CD14-positive monocyte (primary cell): ENCODE measurements around the gene ARHGAP15. TPM values are rescaled to one million over a fixed set of nuclear protein-coding genes. Genes with fewer than 3 reads are reported as not detected.

Source experiments
- DNase-seq, 3 donors: peaks; one replicate each; pipeline ENCODE4 v3.0.0-alpha.2; 2011 to 2022
- H2AFZ ChIP-seq: 2 replicates; pipeline ENCODE4 v1.6.0; 2012; ENCODE audit warnings: mild to moderate bottlenecking, low read depth, low read length, inconsistent platforms; ENCODE audit not compliant: insufficient read depth, poor library complexity, severe bottlenecking
- H3K27ac ChIP-seq, 2 donors: 1 replicate in 1 of 2; 2 replicates in 1 of 2; pipeline ENCODE4 v1.5.1; 2012 to 2013; ENCODE audit warnings: low read length in 2 of 2, control low read depth in 1 of 2, inconsistent platforms in 1 of 2, low read depth in 1 of 2, mild to moderate bottlenecking in 1 of 2
- H3K27me3 ChIP-seq, 2 donors: one replicate each; pipeline versions ENCODE4 v1.6.0 to v1.6.1; 2011 to 2013; ENCODE audit warnings: low read length in 2 of 2; ENCODE audit not compliant: control insufficient read depth in 2 of 2, insufficient read depth in 2 of 2
- H3K36me3 ChIP-seq, 2 donors: replicated peaks in 1 of 2; 1 replicate in 1 of 2; 2 replicates in 1 of 2; pipeline versions ENCODE4 v1.5.1 to v1.6.1; 2012 to 2013; ENCODE audit warnings: low read length in 2 of 2, control low read depth in 1 of 2, inconsistent platforms in 1 of 2, mild to moderate bottlenecking in 1 of 2; ENCODE audit not compliant: insufficient read depth in 2 of 2, control insufficient read depth in 1 of 2
- H3K4me1 ChIP-seq, 2 donors: 1 replicate in 1 of 2; 2 replicates in 1 of 2; pipeline versions ENCODE4 v1.5.1 to v1.6.1; 2012 to 2013; ENCODE audit warnings: low read length in 2 of 2, control low read depth in 1 of 2, inconsistent platforms in 1 of 2, mild to moderate bottlenecking in 1 of 2, moderate library complexity in 1 of 2; ENCODE audit not compliant: insufficient read depth in 2 of 2, control insufficient read depth in 1 of 2
- H3K4me2 ChIP-seq: replicated peaks from 2 replicates; pipeline ENCODE3; 2012; ENCODE audit warnings: low read length, moderate library complexity, mild to moderate bottlenecking; ENCODE audit not compliant: poor library complexity, severe bottlenecking; ENCODE audit errors: extremely low read depth
- H3K4me3 ChIP-seq, 3 experiments: fragments of 200-600 bp in 1 of 3; sonication (generic) in 1 of 3; replicated peaks in 1 of 3; 1 replicate in 2 of 3; 2 replicates in 1 of 3; pipeline ENCODE4 v1.5.1; 2011 to 2013; ENCODE audit warnings: low read length in 3 of 3, mild to moderate bottlenecking in 3 of 3, control low read depth in 2 of 3, low read depth in 2 of 3, inconsistent platforms in 1 of 3, moderate library complexity in 1 of 3
- H3K79me2 ChIP-seq: 2 replicates; pipeline ENCODE4 v1.6.0; 2012; ENCODE audit warnings: mild to moderate bottlenecking, control low read depth, inconsistent platforms, low read length, moderate library complexity; ENCODE audit not compliant: insufficient read depth
- H3K9ac ChIP-seq: 2 replicates; pipeline ENCODE4 v1.6.0; 2017; ENCODE audit warnings: low read length, mild to moderate bottlenecking; ENCODE audit not compliant: insufficient read depth, poor library complexity, severe bottlenecking
- H3K9me3 ChIP-seq, 2 donors: replicated peaks in 1 of 2; 1 replicate in 1 of 2; 2 replicates in 1 of 2; pipeline versions ENCODE4 v1.5.1 to v1.6.1; 2012 to 2013; ENCODE audit warnings: low read length in 2 of 2, control low read depth in 1 of 2; ENCODE audit not compliant: control insufficient read depth in 1 of 2, insufficient read depth in 1 of 2
- H4K20me1 ChIP-seq: 2 replicates; pipeline ENCODE4 v1.6.0; 2012; ENCODE audit warnings: mild to moderate bottlenecking, low read length, control low read depth, moderate library complexity; ENCODE audit not compliant: insufficient read depth
- H3K27ac Mint-ChIP-seq, 7 donors: one replicate each; pipeline ENCODE4 v1.8.0; 2020; ENCODE audit warnings: mild to moderate bottlenecking in 7 of 7, mixed read lengths in 7 of 7, moderate library complexity in 6 of 7, inconsistent platforms in 2 of 7
- H3K27me3 Mint-ChIP-seq, 3 donors: one replicate each; pipeline ENCODE4 v1.8.0; 2021 to 2022; ENCODE audit warnings: low read depth in 3 of 3, mild to moderate bottlenecking in 3 of 3, mixed read lengths in 3 of 3, moderate library complexity in 3 of 3, inconsistent platforms in 1 of 3
- H3K36me3 Mint-ChIP-seq, 2 donors: one replicate each; pipeline ENCODE4 v1.8.0; 2020; ENCODE audit warnings: mixed read lengths in 2 of 2, inconsistent platforms in 1 of 2, mild to moderate bottlenecking in 1 of 2
- H3K4me1 Mint-ChIP-seq: one replicate; pipeline ENCODE4 v1.8.0; 2020; ENCODE audit warnings: mild to moderate bottlenecking, mixed read lengths
- H3K4me3 Mint-ChIP-seq, 2 donors: one replicate each; pipeline ENCODE4 v1.8.0; 2020; ENCODE audit warnings: mild to moderate bottlenecking in 2 of 2, mixed read lengths in 2 of 2, moderate library complexity in 1 of 2
- H3K9me3 Mint-ChIP-seq, 7 donors: one replicate each; pipeline ENCODE4 v1.8.0; 2020 to 2022; ENCODE audit warnings: mixed read lengths in 7 of 7, mild to moderate bottlenecking in 6 of 7, moderate library complexity in 6 of 7, inconsistent platforms in 2 of 7
- CTCF ChIP-seq: fragments of 200-600 bp; IDR thresholded peaks from one replicate; pipeline ENCODE4 v1.8.0; 2022; ENCODE audit warnings: antibody characterized with exemption, mild to moderate bottlenecking
- WGBS: methylation state at CpG from one replicate; pipeline ENCODE4 v1.1.5; 2013; ENCODE audit warnings: missing lambda C conversion rate; ENCODE audit not compliant: insufficient coverage; 5-methylcytosine and 5-hydroxymethylcytosine counted together
- intact Hi-C, 2 donors: fragments of 100-400 bp; cut with micrococcal nuclease; formaldehyde crosslinking; loops; one replicate each; pipeline versions ENCODE4 v1.15.0 to v1.15.1; 2023
- polyA plus RNA-seq, 3 donors: library from polyadenylated mRNA; depleted of rRNA in 1 of 3; unstranded in 2 of 3; stranded (reverse) in 1 of 3; fragments of 300-500 nt in 2 of 3; fragments of >200 nt in 1 of 3; fragmentation: Illumina TruSeq in 2 of 3; gene quantifications; 1 replicate in 2 of 3; 2 replicates in 1 of 3; pipeline ENCODE4 v1.2.3, GENCODE V29; 2012 to 2021

The ARHGAP15 gene
- polyA plus RNA-seq, 3 donors, result 35.4 to 50.9 (median 50.7) TPM

- no peaks in the 10 kb centered on the region for H4K20me1 ChIP-seq
- H3K27ac Mint-ChIP-seq, result peak overlapping the region in 6 of 7 donors; percentile 37 to 89 (median 68)
- peaks cover 5 to 7% of the 10 kb centered on the region in 2 donors for H3K4me1 ChIP-seq
- H3K36me3 ChIP-seq, result no peaks in the 10 kb centered on the region
- H3K9me3 ChIP-seq, result no peaks in the 10 kb centered on the region
- no peaks in the 10 kb centered on the region for H3K9me3 Mint-ChIP-seq
- H3K27ac ChIP-seq, result peak overlapping the region in 1 of 2 donors; percentile 42
- peak; percentile 53 to 69 (median 68) for DNase-seq
- intact Hi-C loops, result loop anchor here in 1 of 2 donors (10.0 kb wide), 1 partner anchor 104 kb away; no protein-coding TSS in a partner anchor
- TF ChIP-seq CTCF, result peak; percentile 94
- H3K4me3 ChIP-seq, result peak overlapping the region in 1 of 3 experiments; percentile 33
- no peaks in the 10 kb centered on the region for H3K27me3 ChIP-seq
- H3K4me1 Mint-ChIP-seq, result peaks cover 10% of the 10 kb centered on the region
- H3K9ac ChIP-seq, result no peak overlapping the region
- H3K79me2 ChIP-seq, result no peaks in the 10 kb centered on the region
- no peaks in the 10 kb centered on the region for H3K27me3 Mint-ChIP-seq
- WGBS, result no CpG with 5 or more reads among the region's 6 CpGs
- H3K36me3 Mint-ChIP-seq, result no peaks in the 10 kb centered on the region
- peak overlapping the region in 1 of 2 donors; percentile 41 for H3K4me3 Mint-ChIP-seq
- peak overlapping the region; percentile 42 for H3K4me2 ChIP-seq
- H2AFZ ChIP-seq, result peak overlapping the region; percentile 33
These were observed 18.3 kb upstream of the ARHGAP15 start for GRCh38 chr2:143110758-143111428.

DNA sequence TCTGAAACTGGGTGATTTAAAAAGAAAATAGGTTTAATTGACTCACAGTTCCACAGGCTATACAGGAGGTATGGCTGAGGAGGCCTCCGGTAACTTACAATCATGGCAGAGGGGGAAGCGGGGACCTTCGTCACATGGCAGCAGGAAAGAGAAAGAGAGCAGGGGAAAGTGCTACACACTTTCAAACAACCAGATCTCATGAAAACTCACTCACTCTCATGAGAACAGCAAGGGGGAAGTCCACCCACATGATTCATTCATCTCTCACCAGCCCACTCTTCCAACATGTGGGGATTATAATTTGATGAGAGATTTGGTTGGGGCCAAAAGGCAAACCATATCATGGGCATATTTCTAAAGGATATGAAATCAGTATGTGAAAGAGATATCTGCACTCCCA, 12.0 kb upstream of the ARHGAP15 start:
- no peak for TF ChIP-seq CTCF
- no peak overlapping the region for H3K4me3 Mint-ChIP-seq
- Histone ChIP-seq H3K79me2 (no peaks in the 10 kb centered on the region), H3K9me3 (no peaks in the 10 kb centered on the region), H3K4me2 (no peak overlapping the region), H3K4me1 (peaks cover 7 to 13% of the 10 kb centered on the region in 2 donors), H3K9ac (no peak overlapping the region), H3K27me3 (no peaks in the 10 kb centered on the region), H2AFZ (no peak overlapping the region), H3K4me3 (no peak overlapping the region), H3K27ac (no peak overlapping the region), H4K20me1 (no peaks in the 10 kb centered on the region), H3K36me3 (no peaks in the 10 kb centered on the region)
- no peaks in the 10 kb centered on the region for H3K27me3 Mint-ChIP-seq
- peak in 1 of 3 donors; percentile 11 for DNase-seq
- peaks cover 0 to 3% (median 0%) of the 10 kb centered on the region in 7 donors for H3K9me3 Mint-ChIP-seq
- intact Hi-C loops, result loop anchor here in 1 of 2 donors (10.0 kb wide), 1 partner anchor 98 kb away; no protein-coding TSS in a partner anchor
- no peaks in the 10 kb centered on the region for H3K36me3 Mint-ChIP-seq
- H3K4me1 Mint-ChIP-seq, result no peaks in the 10 kb centered on the region
- no CpG with 5 or more reads among the region's 3 CpGs for WGBS
- no peak overlapping the region for H3K27ac Mint-ChIP-seq
